ENCODE data around the gene NPHP4. TPM values are rescaled to one million over a fixed set of nuclear protein-coding genes. Genes with fewer than 3 reads are reported as not detected.

NPHP4 gene
- total and polyA plus RNA-seq, 10 of the 15 experiments (the other 5 are each of a cell fraction or from before 2014, with no cell fraction given), result 0.16 to 10.5 (median 3.1) TPM

- TF ChIP-seq REST (IDR thresholded peaks at IDR 0.05; ENCODE audit: low read depth, low read length) (no peak), ZZZ3 (IDR thresholded peaks at IDR 0.05; ENCODE audit: control insufficient read depth, insufficient read length, low read depth) (no peak), GATAD2B (conservative IDR thresholded peaks at IDR 0.05; ENCODE audit: low read depth) (no peak), USF1 (IDR thresholded peaks at IDR 0.05; ENCODE audit: borderline replicate concordance, extremely low read length, insufficient read depth, low read depth, low read length) (no peak), RELB (IDR thresholded peaks at IDR 0.05; ENCODE audit: low read depth) (no peak), MYB (IDR thresholded peaks at IDR 0.05; ENCODE audit: borderline replicate concordance, low read depth, low read length) (no peak)
These were observed 162.8 kb downstream of the NPHP4 start (continued) for GRCh38 chr1:5829414-5829813.

All from GM12878 (cell line).